Stimulated activated CD4-positive, alpha-beta T cell treated with anti-CD3 and anti-CD28 coated beads, Interleukin-1b, Interleukin-23, amount 100 ng/mL, for 24 hours (primary cell): Measurements from ENCODE around the gene MYH9.

ENCODE experiments used
- DNase-seq, 4 experiments: peaks; one replicate each; pipeline ENCODE4 v3.0.0-alpha.2; 2020; ENCODE audit warnings: low read depth in 4 of 4, low spot score in 1 of 4

Gene MYH9

GRCh38 chr22:36319595-36320497 lies 67.9 kb downstream of the MYH9 start:
- DNase-seq = no peak

- no peak for DNase-seq
Measured at GRCh38 chr22:36318442-36318841, 69.3 kb downstream of the MYH9 start.

GRCh38 chr22:36317658-36318271 lies 70.0 kb downstream of the MYH9 start:
- DNase-seq = no peak

- DNase-seq = no peak
Measured at GRCh38 chr22:36316419-36316818, 71.3 kb downstream of the MYH9 start.

GRCh38 chr22:36315325-36315724 lies 72.4 kb downstream of the MYH9 start:
- DNase-seq = no peak

GRCh38 chr22:36311386-36312085 lies 76.2 kb downstream of the MYH9 start:
- no peak for DNase-seq

GRCh38 chr22:36308880-36309279 lies 78.9 kb downstream of the MYH9 start:
- DNase-seq = no peak

GRCh38 chr22:36306227-36306626 lies 81.5 kb downstream of the MYH9 start:
- DNase-seq = no peak

- no peak for DNase-seq
Measured at GRCh38 chr22:36305813-36306212, 82.0 kb downstream of the MYH9 start.

GRCh38 chr22:36304429-36304828 lies 83.3 kb downstream of the MYH9 start:
- DNase-seq = no peak

- DNase-seq = no peak
Measured at GRCh38 chr22:36303874-36304273, 83.9 kb downstream of the MYH9 start.

- no peak for DNase-seq
Measured at GRCh38 chr22:36303115-36303467, 84.7 kb downstream of the MYH9 start.

GRCh38 chr22:36302439-36303114 lies 85.2 kb downstream of the MYH9 start:
- no peak for DNase-seq

GRCh38 chr22:36301851-36302250 lies 85.9 kb downstream of the MYH9 start:
- no peak for DNase-seq

GRCh38 chr22:36301384-36301828 lies 86.4 kb downstream of the MYH9 start:
- peak; percentile 49 to 72 (median 69) for DNase-seq

- no peak for DNase-seq
Measured at GRCh38 chr22:36300396-36301212, 87.2 kb downstream of the MYH9 start.

GRCh38 chr22:36299911-36300310 lies 87.9 kb downstream of the MYH9 start:
- no peak for DNase-seq

- DNase-seq = no peak
Measured at GRCh38 chr22:36299295-36299694, 88.5 kb downstream of the MYH9 start.

GRCh38 chr22:36298601-36299000 lies 89.2 kb downstream of the MYH9 start:
- DNase-seq = no peak

- DNase-seq = no peak
Measured at GRCh38 chr22:36298118-36298517, 89.6 kb downstream of the MYH9 start.

GRCh38 chr22:36297568-36297967 lies 90.2 kb downstream of the MYH9 start:
- DNase-seq = no peak
